DMS153 (cell line): Measurements from ENCODE around the gene IFITM10.
"Not testable (repeated sequence)": the region's sequence is repeated elsewhere in the genome, so short reads cannot be mapped to it uniquely, and the experiment has no call there.

Experiments used
- DNase-seq: peaks from one replicate; lab custom pipeline; 2025; lab: John Stamatoyannopoulos, UW

IFITM10 gene

DNA sequence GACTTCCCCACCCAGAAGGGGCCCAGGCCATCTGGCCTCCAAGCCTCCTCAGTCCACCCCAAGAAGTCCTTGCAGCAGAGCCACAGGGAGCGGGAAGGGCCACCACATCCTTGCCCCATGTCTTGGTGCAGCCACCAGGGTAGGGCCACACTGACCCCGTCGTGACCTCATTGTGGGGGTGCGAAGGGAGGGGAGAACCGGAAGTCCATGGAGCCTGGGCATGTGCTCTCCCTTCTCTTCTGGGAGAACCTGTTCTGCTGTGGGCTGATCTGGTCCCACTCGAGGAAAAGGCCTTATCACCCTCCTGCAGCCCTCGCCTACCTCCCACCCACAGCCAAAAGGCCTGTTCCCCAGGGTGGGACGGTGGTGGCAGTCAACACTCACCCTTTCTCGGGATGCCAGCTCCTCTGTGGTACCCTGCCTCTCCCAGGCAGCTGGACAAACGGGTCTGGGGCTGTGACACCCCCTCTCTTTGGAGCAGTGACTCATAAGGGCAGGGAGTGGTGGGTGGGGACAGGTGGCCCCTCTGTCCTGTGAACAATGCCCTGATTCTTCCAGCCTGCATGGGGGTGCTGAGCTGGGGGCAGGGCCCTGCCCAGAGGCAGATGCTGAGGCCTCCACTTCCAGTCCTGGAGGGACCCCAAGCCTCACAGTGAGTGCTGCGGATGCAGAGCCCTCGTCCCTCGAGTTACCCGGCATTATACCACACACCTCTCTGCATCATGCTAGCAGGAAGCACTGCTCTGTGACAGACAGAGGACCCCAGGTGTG is 27.9 kb upstream of the IFITM10 start:
- no peak for DNase-seq

DNA sequence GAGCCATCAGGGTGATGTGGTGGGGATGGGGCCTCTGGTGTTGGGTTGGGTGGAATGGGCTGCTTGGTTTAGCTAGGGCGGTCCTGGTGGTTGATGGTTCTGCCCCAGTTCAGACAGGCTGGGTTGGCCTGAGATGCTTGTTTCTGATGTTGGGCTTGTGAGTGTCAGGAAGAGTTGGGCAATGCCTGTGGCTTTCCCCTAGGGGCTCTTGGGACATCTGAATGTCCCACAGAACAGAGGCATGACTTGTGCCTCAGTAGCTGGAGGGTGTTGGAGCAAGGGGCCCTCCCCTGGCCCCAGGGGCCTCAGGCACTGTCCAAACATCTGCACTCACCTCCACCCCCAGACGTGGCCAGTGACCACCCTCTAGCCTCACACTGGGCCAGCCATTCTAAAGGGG is 27.3 kb upstream of the IFITM10 start:
- no peak for DNase-seq

DNA sequence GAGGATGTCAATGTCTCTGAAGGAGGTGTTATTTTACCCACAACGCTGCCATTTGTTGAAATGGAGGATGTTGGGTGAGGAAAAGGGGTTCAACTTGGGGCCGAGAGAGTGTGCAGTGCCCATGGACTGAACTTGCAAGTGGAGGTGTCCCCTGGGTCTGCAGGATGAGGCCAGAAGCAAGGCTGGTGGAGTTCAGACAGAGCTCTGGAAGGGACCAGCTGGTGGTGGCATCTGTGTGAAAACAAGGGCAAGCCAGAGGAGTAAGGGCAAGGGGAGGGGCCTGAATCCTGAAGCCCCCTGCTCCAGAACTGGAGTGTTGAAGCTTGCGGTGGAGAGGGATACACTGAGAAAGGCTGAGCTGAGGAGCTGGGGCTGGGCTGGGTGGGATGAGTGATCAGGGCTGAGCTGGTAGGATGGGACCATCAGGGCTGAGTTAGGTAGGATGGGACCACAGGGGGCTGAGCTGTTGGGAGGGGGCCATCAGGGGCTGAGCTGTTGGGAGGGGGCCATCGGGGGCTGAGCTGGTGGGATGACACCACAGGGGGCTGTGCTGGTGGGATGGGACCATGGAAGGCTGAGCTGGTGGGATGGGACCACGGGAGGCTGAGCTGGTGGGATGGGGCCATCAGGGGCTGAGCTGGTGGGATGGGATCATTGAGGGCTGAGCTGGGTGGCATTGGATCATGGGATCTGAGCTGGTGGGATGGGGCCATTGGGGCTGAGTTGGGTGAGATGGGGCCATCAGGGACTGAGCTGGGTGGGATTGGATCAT is 26.7 kb upstream of the IFITM10 start:
- DNase-seq: no peak

DNA sequence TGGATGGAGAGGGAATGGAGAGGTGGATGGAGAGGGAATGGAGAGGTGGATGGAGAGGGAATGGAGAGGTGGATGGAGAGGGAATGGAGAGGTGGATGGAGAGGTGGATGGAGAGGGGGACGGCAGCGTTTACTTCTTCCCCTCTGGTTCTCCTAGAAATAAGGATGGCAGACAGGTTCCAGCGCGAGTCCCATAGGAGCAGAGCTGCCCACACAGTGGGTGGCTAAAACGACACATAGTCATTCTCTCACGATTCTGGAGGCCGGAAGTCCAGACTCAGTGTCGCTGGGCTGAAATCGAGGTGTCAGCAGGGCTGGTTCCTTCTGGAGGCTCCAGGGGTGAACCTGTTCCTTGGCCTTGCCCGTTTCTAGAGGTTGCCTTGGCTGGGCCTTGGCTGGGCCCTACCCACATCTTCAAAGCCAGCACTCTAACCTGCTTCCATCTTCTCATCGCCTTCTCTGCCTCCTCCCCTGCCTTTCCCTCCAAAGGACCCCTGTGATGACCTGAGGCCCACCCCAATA is 26.0 kb upstream of the IFITM10 start:
- DNase-seq: no peak

DNA sequence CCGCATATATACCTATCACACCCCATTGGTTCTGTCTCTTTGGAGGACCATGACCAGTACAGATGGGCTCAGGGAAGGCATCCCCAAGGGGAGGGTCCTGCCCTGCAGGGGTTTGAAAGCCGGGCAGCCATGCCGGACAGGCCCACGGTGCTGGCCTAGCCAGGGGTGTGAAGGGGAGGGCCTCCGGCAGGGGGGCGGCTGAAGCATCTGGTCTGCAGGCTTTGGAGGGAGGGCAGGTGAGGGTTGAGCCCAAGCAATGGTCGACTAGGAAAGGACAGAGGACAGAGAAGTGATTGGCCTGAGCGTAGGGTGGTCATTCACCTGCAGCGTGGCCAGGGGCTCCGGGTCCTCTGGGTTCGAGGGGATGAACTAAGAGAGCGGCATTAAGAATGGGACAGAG is 24.5 kb upstream of the IFITM10 start:
- no peak for DNase-seq

DNA sequence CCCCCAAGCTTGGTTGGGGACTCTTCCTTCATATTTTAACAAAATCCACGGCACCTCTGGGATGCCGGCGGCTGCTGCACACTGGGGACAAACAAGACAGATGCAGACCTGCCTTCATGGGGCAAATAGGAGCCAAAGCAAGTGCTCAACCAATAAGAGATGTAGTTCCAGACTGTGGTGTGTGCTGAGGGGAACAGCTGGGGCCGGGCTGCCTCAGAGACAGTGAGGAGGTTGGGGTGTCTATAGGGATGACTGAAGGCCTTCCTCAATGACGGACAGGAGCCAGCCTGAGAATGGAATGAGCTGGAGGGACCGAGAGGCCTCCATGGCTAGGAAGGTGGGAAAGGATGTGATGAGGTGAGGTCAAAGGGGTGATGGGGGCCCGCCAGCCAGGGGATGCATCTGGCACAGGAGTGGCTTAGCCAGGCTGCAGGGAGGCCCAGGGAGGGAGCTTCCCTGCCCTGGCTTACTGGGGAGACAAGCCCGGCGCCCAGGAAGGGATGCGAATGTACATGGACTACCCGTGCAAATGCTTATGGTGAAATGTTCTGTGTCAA is 23.7 kb upstream of the IFITM10 start:
- no peak for DNase-seq

DNA sequence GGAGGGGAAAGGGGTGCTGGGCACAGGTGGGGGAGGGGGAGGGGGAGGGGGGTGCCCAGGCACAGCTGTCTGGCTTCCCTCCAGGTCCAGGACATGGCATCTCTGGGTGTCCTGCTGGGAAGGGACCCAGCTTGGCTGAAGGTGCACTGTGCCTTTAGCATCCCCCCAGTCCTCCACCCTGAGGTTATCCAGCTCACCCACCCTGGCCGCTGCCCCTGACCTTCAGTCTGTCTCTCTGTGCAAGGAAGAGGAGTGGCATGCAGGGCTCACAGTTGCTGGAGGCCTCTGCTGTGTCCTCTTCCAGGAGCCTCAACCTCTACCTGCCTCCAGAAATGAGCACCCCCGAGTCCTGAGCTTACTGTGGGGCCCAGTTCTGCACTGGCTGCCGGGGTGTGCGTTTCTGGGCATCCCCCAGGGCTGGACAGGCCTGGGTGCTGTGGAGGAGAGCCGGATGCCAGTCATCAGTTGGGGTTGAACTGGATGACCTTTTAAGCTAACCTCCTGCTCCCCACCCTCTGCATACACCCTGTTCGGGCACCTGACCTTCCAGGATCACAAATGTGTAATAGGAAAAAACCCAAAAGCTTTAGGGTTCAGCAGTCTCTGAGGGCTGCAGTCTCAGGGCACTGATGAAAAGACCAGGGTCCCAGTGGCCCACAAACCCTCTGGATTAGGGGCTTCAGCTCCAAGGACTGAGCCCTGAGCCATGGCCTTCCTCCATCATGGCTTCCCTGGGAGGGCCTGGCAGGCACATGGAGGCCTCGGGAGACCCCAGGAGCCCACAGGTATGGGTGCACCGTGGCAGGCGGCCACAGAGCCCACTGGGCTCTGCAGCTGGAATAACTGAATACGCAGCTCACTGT is 23.0 kb upstream of the IFITM10 start:
- no peak for DNase-seq

DNA sequence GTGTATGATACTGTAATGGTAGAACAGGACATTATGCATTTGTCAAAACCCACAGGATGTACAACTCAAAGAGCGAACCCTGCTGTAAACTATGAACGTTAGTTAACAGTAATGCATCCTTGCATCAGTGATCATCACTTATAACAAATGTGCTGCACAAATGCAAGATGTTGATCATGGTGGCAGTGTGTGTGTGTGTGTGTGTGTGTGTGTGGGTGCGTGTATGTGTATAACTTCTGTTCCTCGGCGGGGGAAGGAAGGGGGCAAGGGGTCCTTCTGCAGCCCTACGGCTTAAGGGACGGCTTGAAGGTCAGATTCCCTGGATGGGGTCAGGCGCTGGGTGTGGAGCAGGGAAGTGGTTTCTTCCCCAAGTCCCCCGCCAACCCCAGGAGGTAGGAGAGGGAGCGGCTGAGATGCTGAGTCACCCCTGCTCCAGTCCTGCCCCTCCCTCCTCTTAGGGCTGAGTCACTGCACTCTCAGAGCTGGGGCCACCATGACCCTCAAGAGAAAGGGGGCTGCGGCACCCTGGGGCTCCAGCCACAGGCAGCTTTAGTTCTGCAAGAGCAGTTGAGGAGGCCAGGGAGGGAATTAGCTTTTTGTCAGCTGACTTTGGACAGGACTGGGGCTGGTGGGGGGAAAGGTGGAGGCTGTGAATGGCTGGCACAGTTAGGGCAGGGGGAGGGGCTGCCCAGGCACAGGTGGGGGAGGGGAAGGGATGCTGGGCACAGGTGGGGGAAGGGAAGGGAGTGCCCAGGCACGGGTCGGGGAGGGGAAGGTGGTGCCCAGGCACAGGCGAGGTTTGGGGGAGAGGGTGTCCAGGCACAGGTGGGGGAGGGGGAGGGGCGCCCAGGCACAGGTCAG is 22.1 kb upstream of the IFITM10 start:
- DNase-seq: no peak

DNA sequence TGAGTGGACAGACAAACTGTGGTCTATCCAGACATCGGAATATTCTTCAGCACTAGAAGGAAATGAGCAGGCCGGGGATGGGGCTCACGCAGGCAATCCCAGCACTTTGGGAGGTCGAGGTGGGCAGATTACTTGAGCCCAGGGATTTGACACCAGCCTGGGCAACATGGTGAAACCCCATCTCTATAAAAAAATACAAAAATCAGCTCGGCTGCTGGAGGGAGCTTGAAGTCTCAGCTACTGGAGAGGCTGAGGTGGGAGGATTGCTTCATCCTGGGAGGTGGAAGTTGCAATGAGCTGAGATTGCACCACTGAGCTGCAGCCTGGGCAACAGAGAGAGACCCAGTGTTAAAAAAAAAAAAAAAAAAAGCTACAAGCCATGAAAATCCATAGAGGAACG is 21.3 kb upstream of the IFITM10 start:
- no peak for DNase-seq

DNA sequence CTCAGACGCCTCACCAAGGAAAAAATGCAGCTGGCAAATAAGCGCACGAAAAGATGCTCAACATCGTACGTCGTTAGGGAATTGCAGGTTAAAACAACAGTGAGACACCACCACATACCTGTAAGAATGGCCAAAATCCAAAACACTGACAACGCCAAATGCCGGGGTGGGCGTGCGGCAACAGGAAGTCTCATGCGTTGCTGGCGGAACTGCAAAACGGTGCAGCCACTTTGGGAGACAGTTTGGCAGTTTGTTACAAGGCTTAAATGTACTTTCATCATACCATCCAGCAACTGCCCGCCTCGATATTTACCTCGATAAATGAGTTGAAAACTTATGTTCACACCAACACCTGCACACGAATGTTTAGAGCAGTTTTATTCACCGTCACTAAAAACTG is 20.9 kb upstream of the IFITM10 start:
- no peak for DNase-seq

DNA sequence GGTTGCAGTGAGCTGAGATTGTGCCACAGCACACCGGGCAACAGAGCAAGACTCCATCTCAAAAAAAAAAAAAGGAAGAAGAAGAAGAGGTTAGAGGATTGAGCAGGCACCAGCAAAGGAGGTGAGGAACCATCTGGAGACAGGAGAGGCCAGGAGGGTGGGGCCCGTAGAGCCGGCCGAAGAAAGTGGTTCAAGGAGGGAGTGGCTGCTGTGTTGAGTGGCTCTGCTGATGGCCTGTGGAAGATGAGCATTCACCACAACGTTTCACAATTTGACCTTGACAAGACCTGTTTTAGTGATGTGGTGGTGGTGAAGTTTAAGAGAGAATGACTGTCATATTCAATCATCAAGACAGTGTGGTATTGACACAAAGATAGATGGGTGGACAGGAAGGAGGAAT is 20.1 kb upstream of the IFITM10 start:
- no peak for DNase-seq

DNA sequence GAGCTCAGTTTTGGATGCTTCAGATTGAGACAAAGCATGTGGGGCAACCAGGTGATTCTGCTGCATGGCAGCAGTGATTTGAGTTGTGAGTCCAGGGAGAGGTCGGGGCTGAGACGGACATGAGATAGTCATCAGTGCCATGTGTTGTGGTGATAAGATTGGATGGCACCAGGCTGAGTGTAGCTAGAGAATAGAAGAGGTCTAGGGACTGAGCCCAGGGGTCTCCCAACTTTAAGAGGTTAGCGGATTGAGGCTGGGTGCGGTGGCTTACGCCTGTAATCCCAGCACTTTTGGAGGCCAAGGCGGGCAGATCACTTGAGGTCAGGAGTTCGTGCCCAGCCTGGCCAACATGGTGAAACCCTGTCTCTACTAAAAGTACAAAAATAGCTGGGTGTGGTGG is 19.7 kb upstream of the IFITM10 start:
- DNase-seq: no peak

DNA sequence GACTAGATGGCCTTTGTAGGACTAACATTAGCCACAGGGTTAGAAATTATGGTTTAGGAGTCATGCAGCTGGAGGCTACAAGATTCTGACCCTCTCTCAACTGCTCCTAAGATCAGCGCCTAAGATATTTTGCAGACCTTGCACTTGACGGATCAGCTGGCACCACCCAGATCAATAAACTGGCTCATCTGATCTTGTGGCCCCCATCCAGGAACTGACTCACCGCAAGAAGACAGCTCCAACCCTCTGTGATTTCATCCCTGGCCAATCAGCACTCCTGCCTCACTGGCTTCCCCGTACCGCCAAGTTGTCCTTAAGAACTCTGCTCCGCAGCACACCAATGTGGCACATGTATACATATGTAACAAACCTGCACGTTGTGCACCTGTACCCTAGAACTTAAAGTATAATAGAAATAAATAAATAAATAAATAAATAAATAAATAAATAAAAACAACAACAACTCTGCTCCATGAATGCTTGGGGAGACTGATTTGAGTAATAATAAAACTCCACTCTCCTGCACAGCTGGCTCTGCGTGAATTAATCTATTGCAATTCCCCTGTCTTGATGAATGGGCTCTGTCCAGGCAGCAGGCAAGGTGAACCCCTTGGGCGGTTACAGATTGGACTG is 19.0 kb upstream of the IFITM10 start:
- DNase-seq: not testable (repeated sequence)

DNA sequence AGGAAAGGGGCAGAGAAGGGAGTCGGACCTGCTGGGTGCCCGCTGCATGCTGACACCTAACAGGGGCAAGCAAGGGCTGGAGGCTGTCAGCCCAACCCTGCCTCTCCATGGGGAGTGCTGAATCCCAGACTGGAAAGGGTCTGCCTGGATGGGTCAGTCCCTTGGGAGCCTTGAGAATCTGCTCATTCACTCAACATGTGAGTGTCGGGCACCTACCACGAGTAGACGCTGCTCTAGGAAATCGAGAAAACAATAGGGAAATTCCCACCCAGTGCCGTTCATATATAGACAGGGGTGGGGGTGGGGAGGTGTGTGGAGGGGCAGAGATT is 17.7 kb upstream of the IFITM10 start:
- DNase-seq: no peak

DNA sequence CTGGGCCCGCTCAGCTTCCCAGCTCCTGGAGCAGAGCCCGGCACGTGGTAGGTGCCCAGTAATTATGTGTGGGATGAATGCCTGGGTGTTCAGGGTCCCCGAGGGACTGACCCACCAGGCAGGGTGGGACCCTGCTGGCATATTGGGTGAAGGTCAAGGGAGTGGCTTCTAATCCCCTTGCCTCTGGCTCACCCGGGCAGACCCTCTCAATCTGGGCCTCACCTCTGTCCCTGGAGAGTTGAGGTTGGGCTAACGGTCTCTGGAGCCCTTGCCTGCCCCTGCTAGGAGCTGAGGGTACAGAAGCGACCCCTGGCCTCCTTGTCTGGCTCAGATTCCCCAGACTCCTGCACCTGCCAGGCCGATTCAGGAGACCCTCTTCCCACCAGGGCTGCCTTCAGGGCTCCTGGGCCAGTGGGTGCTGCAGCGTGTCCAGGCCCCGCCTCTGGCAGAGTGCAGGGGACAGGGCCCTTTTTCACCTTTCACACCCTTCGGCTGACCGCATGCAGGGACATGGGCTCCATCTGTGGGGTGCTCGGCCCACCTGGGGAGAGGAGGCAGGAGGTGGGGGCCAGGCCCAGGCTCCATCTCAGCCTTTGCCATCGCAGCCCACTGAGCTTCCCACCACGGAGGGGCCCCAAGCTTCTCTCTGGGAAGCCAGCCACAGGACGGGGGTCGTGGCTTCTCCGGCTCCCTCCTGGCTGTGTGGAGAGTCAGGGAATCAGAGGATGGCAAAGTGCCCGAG is 17.2 kb upstream of the IFITM10 start:
- DNase-seq: no peak

DNA sequence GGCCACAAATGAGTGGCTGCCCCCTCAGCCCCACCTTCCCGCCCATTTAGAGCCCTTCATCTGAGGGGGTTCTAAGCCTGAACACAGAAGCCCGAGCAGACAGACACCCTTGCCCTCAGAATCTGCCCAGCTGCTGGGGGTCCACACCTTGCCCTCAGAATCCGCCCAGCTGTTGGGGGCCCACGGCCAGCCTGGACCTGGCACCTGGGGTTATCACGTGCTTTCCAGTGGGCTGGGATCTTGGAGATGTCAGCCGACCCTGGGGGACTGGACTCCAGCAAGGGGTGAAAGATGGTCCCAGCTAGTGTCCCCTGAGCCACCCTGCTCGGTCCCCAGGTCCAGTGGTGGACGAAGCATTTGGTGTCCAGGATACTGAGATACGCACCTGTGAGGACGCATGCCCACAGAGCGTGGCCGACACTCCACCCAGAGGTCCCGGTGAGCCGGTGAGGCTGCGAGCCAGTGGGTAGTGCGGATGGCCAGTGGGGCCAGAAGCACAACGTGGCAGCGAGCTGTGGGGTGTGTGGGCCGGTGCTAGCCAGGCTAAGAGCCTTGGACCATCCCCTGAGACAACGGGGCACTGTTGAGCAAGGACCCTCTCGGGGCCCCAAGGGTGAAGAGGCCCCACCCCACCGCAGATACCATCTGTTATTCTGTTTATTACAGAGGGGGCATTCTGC is 16.5 kb upstream of the IFITM10 start:
- no peak for DNase-seq

DNA sequence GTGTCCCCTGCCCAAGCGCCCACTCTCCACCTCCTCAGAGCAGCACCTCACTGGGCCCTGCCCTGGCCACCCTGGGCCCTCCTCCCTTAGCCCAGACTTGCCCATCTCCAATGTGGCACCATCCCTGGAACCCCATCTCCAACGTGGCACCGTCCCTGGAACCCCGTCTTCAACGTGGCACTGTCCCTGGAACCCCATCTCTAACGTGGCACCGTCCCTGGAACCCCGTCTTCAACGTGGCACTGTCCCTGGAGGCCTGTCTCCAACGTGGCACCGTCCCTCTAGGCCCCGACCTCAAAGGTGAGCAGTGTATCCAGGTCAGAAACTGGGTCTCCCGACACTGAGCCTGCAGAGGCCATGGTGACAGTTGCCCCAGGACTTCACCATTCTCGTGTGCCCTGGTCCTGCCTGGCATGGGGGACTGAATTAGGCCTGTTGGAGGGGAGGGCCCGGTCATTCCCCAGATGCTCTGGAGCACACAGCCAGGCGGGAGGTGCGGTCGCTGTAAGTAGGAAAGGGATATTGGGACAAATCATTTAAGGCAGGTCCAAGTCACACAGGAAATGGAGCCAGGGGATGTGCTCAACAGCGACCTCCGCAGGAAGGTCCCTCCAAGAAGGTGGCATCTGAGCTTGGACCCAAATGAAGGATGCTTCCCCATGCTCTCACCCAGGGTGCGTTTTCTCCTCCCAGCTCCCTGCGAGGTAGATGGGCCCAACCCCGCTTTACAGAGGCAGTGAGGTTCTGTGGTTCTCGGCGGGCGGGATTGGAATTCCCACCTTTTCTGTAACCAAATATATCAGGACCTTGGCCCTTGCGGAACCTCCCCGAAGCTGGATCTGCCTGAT is 15.7 kb upstream of the IFITM10 start:
- DNase-seq: no peak
